GM18526 (cell line): ENCODE measurements around the gene MPP2.

ENCODE experiments used
- POLR2A ChIP-seq: IDR thresholded peaks from 3 replicates; pipeline ENCODE4 v1.6.1; 2011; ENCODE audit not compliant: insufficient read length; ENCODE audit errors: extremely low read depth

The MPP2 gene

DNA sequence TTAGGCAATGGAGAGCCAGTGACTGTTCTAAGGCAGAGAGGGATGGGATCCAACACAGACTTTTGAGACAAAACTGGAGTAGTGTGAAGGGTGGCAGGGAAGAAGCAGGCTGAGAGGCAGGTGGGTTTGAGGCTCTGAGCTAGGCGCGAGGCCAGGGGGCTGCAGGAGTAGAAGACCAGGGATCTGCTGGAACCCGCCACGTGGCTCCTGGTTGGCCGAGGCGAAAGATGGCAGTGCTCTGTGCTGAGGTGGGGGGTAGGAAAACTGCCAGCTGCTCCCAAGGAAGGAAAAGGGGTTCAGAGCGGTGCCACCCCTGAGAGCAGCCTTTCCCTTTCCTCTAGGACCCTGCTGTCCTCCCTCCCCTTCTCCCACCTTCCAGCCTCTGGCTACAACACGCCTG is 54.8 kb downstream of the MPP2 start:
- TF ChIP-seq POLR2A, result no peak

DNA sequence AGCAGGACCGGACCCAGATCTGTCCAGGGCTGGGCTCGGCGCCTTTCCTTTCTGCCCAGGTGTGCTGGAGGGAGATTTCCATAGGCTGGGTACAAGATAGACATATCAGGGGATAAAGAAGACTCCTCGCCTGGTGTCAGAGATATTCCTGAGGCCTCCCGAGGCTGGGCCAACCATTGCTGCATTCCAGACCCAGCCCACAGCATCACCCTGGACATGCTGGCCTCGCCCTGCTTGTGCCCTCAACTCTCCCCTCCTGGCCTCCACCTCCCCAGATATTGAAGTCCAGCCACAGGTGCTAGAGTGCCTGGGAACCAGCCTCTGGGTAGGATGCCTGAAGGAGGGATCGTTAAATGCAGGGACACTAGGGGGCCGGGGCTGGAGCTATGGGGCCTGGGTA is 58.2 kb downstream of the MPP2 start:
- TF ChIP-seq POLR2A, result no peak

DNA sequence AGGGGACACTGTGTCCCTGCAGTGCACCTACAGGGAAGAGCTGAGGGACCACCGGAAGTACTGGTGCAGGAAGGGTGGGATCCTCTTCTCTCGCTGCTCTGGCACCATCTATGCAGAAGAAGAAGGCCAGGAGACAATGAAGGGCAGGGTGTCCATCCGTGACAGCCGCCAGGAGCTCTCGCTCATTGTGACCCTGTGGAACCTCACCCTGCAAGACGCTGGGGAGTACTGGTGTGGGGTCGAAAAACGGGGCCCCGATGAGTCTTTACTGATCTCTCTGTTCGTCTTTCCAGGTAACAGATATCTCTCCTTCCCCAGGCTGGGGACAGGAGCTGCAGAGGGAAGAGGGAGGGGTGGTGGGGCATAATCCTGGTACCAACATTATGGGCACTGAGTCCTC is 58.7 kb downstream of the MPP2 start:
- no peak for TF ChIP-seq POLR2A

DNA sequence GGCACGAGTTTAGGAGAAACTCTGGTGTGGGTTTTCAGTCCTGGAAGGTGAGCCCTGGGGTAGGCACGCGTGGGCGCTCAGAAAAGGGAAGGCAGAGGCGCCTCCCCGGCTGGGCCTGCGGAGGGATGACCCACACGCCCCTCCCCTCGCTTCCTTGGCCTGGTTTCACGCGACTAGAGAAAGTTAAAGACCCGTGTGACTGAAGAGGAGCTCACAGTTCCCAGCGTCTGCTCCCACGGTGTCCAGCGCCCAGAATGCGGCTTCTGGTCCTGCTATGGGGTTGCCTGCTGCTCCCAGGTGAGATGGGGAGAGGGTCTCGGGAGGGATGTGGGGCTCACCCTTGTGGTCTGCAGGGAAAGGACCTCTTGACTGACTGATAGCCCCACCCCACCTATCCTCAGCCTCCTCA is 60.4 kb downstream of the MPP2 start, which contains the start of gene CD300LG:
TSS of gene CD300LG (plus strand) at position 214 of the 409 bp plus-strand sequence. CDS start at position 255, 41 bp downstream.
- no peak for TF ChIP-seq POLR2A

DNA sequence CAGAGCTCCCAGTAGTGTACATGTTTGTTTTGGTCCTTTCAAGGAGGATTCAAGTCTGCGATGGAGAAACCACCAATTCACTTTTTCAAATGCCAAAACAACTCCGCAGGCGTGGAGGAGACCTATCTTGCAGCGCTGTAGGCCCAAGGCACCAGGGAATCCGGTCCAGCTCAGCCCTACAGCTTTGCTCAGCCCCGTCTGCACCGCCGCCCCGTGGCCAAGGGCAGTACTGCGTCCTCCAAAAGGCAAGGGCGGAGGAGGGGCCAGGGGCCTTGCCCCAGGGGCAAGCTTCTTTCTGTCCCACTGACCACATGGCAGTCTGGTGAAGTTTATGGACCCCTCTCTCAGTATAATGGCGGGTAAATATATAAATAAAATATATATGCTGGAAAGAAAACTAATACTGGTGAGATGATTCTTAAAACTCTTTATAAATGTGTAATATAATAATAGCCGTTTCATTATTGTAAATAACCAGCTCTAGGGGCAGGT is 61.1 kb downstream of the MPP2 start:
- TF ChIP-seq POLR2A, result no peak

DNA sequence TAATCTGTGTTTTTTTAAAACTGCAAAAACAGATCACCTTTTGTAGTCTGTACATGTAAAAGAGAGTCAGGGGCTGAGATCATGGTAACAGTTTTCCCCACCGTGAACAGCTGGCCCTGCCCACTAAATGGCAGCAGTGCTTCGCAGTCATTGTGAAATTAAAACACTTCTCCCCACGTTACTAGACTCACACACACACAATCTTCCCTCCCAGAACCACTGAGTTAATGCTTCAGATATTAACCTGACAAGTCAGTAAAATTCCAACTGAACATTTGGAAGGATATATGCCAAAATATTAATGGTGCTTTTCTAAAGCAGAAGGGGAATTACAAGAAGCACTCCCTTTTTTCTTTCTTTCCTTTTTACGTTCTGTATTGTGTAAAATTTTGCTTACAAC is 61.6 kb downstream of the MPP2 start:
- no peak for TF ChIP-seq POLR2A

DNA sequence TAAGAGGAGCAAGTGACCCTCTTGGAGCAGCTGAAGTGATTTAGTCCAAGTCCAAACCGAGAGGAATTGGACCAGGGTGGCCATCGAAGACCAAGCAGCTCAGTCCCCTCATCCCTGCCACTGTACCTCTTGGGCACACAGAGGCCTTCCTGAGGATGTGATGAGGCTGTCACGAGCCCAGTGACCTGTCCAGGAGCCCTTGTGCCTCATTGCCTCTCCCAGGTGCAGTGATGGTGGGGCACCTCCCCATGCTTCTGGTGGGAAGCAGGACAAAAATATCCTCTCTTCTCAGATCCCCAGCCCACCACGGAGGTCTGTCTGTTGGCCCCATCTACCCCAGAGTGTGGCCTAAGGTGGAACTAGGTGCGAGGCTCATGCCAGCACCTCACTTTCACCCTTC is 63.1 kb downstream of the MPP2 start:
- no peak for TF ChIP-seq POLR2A

DNA sequence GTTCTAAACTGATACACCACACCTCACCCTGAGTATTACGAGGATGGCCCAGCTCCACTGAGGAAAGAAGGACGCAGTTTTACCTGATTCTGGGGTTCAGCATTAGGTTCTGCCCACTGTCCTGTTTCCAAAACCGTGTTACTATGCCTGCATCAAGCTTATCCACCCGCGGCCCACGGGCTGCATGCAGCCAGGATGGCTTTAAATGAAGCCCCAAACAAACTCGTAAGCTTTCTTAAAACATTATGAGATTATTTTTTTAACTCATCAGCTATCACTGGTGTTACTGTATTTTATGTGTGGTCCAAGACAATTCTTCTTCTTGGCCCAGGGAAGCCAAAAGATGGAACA is 64.4 kb downstream of the MPP2 start:
- TF ChIP-seq POLR2A, result no peak

DNA sequence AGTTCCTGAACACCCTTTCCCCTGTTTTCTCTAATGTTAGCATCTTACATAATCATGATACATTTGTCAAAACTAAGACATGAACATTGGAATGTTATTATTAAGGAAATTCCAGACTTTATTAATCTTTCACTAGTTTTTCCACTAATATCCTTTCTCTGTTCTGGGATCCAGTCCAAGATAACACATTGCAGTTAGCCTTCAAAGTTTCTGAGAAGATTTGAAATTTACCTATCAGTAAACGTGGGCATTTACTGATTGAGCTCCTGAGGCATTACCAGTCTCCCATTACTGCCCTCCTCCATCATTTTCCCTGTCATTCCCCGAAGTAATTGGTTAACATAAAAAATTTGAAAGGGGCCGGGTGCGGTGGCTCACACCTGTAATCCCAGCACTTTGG is 66.1 kb downstream of the MPP2 start:
- TF ChIP-seq POLR2A, result no peak

DNA sequence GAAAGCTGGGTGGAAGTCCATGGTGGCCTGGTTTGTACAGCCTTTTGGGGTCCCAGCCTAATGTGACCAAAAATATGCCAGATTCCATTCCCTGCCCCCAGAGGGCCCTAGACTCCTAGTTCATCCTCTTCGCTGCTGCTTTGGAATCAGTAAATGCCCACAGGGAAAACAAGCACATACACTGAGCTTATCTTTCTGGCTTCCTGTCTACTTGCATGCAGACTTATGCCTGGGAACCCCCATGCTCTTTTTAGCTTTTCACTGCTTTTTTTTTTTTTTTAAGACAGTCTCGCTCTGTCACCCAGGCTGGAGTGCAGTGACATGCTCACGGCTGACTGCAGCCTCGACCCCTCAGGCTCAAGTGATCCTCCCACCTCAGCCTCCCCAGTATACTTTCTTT is 66.5 kb downstream of the MPP2 start:
- TF ChIP-seq POLR2A, result no peak

DNA sequence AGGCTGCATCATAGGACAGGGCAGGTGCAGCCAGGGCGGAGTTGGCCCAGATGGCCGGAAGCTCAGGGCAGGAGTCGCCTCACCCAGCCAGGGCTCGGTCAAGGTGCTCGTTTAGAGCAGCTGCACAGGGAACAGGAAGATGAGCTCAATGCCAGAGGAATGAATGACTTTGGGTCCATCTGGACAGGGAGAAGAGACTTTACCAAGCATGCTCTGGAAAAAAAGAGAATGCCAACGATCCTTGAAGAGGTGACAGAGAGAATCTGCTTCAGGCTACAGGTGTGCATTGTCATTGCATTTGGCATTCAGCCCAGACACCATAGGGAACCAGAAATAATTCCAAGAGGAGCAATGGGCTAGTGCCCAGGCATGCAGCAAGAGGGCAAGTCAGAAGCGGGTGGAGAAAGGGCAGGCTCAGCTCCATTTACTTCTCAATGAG is 67.6 kb downstream of the MPP2 start:
- no peak for TF ChIP-seq POLR2A

DNA sequence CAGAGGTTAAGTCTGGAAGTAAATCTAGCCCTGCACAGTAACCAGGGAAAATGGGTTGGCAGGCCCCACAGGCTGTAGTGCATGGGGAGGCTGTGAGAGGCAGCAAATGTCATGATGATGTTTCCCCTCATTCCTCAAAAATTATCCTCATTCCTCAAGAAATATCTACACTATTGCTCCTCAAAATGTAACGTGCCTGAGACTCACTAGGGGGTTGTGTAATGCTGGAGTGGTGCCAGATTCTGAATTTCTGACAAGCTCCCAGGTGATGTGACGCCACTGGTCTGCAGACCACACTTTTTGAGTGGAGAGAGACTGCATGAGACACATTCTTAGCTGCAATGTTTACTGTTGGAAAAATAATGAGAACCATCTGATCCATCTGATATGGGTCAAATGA is 73.2 kb downstream of the MPP2 start:
- no peak for TF ChIP-seq POLR2A

DNA sequence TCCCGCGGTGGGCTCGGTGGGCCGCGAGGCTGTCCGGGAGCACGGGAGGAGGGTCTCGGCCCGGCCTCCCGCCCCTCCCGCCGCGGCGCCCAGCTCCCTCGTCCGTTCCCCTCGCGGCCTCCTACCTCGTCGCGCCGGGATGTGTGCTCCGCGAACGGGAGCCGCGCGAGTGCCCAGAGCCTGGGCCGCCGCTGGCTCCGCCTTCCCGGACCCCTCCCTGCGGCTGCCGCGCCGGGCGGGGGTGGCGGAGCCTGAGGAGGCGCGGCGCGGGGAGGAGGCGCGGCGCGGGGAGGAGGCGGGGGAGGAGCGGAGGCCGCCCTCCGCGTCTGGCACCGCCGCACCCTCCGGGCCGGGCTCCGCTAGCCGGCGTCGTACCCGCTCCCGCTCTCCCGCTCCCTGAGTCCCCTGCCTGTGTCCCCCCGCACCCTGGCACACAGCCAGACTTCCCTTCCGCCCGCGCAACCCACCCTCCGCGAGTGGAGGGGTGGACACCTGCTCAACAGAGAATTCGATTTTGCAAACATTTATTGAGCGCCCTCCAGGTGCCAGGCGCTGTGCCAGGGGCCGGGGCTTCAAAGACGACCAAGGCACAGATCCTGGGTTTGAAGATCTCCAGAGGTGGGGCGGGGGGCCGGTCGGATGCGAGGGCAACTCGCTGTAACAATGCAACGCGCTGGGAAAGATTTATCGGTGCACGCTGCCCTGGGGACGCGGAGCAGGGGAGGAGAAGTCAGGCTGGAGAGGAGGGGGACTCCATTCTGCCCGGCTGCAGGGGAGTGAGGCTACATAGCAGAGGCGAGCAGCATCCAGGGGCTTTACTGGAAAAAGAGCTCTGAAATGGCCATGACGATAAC is 74.1 kb downstream of the MPP2 start, which contains the start of gene MPP3:
TSS of gene MPP3 (minus strand) at position 171 of the 854 bp plus-strand sequence. CDS start 1,240 bp downstream, outside the sequence.
- no peak for TF ChIP-seq POLR2A

DNA sequence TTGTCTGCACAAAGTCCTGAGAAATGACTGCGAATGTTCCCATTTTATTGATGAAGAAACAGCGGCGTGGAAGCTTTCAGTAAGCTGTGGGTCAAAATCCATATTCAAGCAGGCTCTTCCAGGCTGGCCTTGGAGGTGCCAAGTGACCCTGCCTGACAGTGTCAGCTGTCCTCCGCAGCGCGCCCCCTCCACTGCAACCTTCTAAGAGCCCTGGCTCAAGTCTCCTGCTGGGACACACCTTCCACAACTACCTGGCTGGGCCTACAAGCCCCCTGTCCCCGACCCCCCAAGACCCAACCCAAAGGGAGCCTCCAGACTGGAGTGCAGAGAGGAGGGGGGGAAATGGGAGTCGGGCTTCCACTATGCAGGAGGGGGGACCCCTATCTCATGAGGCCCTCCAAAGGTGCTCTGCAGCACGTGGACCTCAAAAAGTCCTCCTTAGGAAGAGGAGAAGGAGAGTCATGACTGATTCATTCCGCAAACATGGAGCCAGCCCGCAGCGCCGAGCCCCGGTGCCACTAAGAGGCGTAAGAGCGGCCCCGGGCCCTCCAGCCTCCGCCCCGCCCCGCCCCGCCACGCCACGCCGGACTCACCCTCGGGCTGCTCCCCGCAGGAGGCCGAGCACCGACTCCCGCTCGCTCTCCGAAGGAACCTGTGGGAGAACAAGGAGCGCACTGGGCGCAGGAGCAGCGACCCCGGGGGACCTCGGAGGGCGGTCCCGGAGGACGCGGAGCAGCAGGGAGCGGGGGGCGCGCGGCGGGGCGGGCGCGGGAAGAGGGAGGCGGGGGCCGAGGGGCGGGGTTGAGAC is 75.0 kb downstream of the MPP2 start:
- no peak for TF ChIP-seq POLR2A

DNA sequence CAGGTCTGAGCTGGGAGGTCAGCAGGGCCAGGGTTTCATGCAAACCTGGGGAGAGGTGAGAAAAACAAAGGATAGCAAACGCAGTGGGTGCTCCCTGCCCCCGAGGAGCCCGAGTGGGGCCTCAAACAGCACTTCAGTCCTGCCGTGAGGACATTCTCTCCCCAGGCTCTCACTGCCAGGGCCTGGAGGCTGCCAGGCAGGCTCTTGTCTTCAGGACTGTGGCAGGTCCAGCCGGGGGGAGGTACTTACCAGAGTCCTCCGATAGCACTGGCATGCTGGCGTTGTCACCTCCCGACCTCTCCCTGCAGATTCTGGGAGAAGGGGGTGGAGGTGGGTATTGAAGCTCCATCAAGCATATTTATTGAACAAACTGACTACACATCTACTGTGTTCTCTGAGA is 75.7 kb downstream of the MPP2 start:
- no peak for TF ChIP-seq POLR2A

DNA sequence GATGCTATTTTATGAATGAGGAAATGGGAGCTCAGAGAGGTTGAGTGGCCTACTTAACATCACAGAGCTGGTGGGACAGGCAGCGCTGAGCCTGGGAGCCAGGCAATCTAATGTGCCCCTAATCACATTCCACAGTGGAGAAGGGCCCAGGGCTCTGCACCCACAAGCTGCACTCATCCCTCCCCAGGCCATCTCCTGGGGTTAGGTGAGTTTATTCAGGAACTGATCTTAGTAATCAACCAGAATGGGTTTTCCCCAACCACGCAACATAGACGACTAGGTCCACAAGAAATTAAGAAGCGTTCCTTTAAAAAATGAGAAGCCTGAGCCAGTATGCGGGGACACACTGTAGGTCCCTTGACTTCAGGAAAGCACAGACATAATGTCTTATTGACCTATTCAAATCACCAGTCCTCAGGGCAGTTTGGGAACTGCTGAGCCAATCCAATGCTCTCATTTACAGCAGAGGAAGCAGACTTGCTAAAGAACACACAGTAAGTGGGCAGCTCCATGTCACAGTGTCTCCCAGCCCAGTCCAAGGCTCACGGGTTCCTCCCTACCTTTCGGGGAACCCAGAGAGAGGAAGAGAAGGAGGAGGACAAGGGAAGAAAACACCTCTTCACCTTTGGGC is 76.7 kb downstream of the MPP2 start:
- TF ChIP-seq POLR2A, result no peak

DNA sequence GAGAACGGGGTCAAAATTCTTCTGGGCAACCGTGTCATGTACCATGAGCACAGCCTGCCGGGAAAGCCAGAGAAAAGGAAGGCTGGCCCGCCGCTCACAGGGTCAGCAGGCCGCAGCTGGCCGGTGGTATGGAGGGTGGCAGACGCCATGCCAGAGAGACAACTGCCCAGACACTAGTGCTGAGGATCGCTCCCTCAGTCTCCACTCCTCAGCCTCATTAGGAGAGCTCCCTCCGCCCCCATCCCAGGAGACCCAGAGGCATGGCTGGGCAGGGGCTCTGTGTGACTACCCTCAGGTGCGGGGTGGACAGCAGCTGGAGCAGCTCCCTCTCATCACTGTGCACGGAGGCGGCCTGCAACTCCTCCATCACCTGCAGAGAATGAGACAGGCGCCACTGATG is 77.6 kb downstream of the MPP2 start:
- no peak for TF ChIP-seq POLR2A
